ENCODE data around the gene NHSL2.

Gene NHSL2

DNA sequence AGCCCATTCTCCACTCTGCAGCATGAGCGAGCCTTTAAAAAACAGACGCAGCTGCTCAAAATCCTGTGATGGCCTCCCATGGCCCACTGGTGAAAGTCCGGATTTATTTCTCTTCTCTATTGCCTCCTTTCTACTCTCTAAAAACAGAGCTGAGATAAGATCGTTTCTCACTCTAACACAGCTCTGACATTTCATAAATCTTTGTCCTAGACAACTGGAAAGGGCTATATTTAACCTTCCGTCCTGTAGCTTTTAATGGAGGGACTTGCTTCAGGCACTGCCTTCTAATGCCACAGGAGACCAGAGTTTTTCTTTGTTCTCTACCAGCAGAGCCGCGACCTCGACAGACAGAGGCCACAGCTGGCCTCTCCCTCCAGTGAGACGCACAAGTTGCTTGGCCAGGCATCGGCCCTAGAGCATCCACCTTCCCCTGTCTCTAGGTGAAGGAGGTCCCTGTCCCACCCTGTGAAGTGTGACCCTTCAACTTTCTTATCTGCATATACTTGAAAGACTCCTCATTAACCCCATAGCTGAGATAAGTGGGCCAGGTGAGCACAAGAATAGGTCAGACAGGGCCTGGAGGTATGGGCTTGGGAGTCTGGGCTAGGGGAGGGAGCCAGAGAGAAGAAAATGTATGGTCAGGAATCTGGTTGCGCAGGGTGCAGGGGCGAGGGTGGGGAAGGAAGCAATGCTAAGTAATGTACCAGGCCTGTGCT, 171.1 kb downstream of the NHSL2 start:
- DNase-seq: no peak

- DNase-seq: no peak
These were observed 172.6 kb downstream of the NHSL2 start for GRCh38 chrX:72083291-72083690.

DNA sequence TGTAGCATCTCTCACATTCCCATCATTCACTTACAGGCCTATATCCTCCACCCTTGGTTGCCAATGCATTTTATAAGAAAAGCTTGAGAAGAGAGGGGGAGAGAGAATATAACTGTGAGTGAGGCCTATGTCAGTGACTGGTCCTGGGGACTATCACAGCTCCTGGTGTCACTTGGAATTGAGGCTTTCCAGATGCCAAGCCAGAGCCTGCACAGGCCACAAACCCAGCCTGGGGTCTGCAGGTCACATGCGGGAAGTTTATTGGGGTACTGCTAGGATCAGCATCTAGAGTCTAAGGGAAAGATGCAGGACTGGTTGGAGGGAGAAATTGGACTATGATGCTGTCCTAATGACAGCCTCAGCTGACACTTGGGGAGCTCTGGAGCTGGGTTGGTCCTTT, 173.5 kb downstream of the NHSL2 start:
- no peak for DNase-seq

GRCh38 chrX:72086995-72087394, 176.3 kb downstream of the NHSL2 start:
- DNase-seq: no peak

- no peak for DNase-seq
These were observed 178.1 kb downstream of the NHSL2 start for GRCh38 chrX:72088761-72089160.

- no peak for DNase-seq
These were observed 178.6 kb downstream of the NHSL2 start for GRCh38 chrX:72089254-72089653.

DNA sequence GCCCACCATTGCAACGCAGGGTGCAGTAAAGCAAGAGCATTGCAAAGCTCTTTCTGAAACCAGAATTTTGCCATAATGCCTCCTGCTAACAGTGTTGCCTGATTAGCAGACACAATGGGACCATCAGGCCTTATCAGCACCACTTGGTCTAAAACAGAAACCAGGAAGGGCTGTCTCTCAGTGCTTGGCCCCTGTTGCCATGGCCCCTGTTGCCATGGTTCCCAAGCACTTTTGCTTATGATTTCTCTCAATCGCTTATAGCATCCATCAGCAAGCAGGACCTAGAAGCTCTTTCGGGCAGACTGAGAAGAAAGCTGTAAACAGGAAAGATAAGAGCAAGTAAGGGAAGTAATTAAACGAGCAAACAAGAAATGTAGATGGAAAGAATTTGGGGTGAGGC, 184.2 kb downstream of the NHSL2 start:
- DNase-seq: no peak

GRCh38 chrX:72095370-72095769, 184.7 kb downstream of the NHSL2 start:
- no peak for DNase-seq

- DNase-seq: no peak
These were observed 186.5 kb downstream of the NHSL2 start for GRCh38 chrX:72097098-72097497.

GRCh38 chrX:72100051-72100755, 189.6 kb downstream of the NHSL2 start:
- no peak for DNase-seq

GRCh38 chrX:72100824-72101351, 190.2 kb downstream of the NHSL2 start:
- no peak for DNase-seq

- DNase-seq: no peak
These were observed 191.0 kb downstream of the NHSL2 start for GRCh38 chrX:72101597-72102037.

GRCh38 chrX:72102126-72102525, 191.5 kb downstream of the NHSL2 start:
- no peak for DNase-seq

GRCh38 chrX:72102760-72103159, 192.1 kb downstream of the NHSL2 start:
- no peak for DNase-seq

GRCh38 chrX:72105436-72105835, 194.8 kb downstream of the NHSL2 start:
- no peak for DNase-seq

- DNase-seq: no peak
These were observed 196.7 kb downstream of the NHSL2 start for GRCh38 chrX:72107320-72107719.

- no peak for DNase-seq
These were observed 197.4 kb downstream of the NHSL2 start for GRCh38 chrX:72107841-72108595.

DNA sequence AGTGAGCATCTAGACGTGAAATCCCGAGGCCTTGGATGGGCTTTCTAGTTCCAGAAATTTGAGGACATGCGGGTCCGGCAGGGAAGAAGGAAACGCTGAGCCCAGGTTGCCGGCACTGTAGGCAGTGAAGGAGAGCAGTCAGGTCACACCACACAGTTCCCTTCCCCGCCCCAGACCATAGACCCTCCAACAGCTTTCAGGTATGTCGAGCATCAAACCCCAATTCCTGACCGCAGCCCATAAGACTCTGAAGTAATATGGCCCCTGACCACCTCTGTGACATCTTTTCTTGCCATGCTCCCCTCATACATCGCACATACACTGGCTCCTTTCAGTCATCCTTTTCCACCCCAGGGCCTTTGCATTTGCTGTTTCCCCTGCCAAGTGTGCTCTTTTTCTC, 198.0 kb downstream of the NHSL2 start:
- DNase-seq: no peak

DNA sequence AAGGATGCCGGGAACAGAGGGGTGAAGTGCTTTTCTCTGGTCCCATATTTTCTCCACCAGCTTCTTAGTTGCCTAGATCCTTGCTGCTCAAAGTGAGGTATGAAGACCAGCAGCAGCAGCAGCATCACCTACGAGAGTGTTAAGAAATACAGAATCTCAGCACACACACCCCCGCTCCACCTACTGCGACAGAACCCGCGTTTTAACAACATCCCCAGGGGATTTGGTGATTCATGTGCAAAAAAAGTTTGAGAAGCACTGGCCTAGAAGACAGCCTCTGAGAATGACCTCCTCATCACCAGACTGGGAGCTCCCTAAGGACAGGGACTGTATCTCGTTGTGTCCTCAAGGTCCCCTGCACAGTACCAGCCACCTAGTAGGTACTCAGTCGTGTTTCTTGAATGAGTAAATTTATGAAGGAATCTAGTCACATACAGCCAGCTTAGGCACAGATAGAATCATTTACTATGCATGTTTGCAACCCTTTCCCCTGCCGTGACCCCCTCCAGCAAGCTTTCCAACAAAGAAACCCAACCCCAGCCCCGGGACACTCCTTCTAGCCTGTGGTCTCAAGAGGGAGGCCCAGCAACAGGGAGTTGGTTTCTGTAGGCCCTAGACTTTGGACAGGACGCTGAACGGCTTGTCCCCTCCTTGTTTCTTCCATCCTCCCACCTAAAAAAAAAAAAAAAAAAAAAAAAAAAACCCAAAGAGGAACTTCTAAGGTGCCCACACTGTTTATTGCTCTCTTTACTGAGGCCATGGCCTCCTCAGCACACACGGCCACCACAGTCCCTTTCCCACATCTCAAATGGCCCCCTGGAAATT, 199.6 kb downstream of the NHSL2 start:
- no peak for DNase-seq

GRCh38 chrX:72110876-72111708, 200.4 kb downstream of the NHSL2 start:
- DNase-seq: no peak

DNA sequence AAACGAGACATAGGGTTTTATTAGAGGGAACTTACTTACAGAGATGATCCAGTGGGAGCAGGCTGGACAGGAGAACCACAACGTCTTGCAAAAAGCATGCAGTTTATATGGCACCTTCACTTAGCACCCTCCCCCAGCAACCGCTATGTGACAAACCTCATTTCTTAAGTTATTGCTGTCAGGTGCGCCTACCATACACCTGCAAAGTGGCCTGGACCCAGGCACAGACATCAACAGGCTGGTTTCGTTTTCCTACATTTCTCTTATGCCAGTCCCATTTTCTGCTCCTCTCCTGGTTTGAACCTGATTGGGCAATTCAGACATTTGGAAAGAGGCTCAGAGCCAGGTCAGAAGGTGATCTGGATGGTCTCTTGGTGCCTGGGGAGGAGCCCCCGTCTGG, 202.8 kb downstream of the NHSL2 start:
- no peak for DNase-seq

GRCh38 chrX:72114306-72114705, 203.7 kb downstream of the NHSL2 start:
- no peak for DNase-seq

Data from NCI-H1694 (cell line).